SIG-M5 treated with dmso at 0.1 percent for 504 hours (cell line): ENCODE measurements around the gene BLOC1S4.
"Not testable (repeated sequence)": the region's sequence is repeated elsewhere in the genome, so short reads cannot be mapped to it uniquely, and the experiment has no call there.

ENCODE experiments used
- DNase-seq: peaks from one replicate; lab custom pipeline; 2025; ENCODE audit not compliant: unreplicated experiment; lab: John Stamatoyannopoulos, UW

The BLOC1S4 gene

GRCh38 chr4:6716018-6716911 lies at the start of gene BLOC1S4:
TSS of gene BLOC1S4 (plus strand) at chr4:6716174. CDS start at chr4:6716210, 36 bp downstream.
- peak; percentile 84 for DNase-seq

- DNase-seq: no peak
Measured at GRCh38 chr4:6668391-6668790, 47.6 kb upstream of the BLOC1S4 start.

GRCh38 chr4:6671648-6672047 lies 44.3 kb upstream of the BLOC1S4 start:
- DNase-seq: no peak

GRCh38 chr4:6672131-6672530 lies 43.8 kb upstream of the BLOC1S4 start:
- no peak for DNase-seq

DNA sequence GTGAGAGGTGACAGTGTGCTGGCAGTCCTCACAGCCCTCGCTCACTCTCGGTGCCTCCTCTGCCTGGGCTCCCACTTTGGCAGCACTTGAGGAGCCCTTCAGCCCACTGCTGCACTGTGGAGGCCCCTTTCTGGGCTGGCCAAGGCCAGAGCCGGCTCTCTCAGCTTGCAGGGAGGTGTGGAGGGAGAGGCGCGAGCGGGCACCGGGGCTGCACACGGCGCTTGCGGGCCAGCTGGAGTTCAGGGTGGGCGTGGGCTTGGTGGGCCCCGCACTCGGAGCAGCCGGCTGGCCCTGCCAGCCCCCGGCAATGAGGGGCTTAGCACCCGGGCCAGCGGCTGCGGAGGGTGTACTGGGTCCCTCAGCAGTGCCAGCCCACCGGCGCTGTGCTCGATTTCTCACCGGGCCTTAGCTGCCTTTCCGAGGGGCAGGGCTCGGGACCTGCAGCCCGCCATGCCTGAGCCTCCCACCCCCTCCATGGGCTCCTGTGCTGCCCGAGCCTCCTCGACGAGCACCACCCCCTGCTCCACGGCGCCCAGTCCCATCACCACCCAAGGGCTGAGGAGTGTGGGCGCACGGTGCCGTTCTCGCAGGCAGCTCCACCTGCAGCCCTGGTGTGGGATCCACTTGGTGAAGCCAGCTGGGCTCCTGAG lies 43.3 kb upstream of the BLOC1S4 start:
- not testable (repeated sequence) for DNase-seq

DNA sequence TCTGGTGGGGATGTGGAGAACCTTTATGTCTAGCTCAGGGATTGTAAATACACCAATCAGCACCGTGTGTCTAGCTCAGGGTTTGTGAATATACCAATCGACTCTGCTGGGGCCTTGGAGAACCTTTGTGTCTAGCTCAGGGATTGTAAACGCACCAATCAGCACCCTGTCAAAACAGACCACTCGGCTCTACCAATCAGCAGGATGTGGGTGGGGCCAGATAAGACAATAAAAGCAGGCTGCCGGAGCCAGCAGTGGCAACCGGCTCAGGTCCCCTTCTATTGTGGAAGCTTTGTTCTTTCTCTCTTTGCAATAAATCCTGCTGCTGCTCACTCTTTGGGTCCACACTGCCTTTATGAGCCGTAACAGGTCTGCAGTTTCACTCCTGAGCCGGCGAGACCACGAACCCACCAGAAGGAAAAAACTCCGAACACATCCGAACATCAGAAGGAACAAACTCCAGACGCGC lies 42.7 kb upstream of the BLOC1S4 start:
- not testable (repeated sequence) for DNase-seq

- peak; percentile 79 for DNase-seq
Measured at GRCh38 chr4:6673660-6674499, 42.1 kb upstream of the BLOC1S4 start.

DNA sequence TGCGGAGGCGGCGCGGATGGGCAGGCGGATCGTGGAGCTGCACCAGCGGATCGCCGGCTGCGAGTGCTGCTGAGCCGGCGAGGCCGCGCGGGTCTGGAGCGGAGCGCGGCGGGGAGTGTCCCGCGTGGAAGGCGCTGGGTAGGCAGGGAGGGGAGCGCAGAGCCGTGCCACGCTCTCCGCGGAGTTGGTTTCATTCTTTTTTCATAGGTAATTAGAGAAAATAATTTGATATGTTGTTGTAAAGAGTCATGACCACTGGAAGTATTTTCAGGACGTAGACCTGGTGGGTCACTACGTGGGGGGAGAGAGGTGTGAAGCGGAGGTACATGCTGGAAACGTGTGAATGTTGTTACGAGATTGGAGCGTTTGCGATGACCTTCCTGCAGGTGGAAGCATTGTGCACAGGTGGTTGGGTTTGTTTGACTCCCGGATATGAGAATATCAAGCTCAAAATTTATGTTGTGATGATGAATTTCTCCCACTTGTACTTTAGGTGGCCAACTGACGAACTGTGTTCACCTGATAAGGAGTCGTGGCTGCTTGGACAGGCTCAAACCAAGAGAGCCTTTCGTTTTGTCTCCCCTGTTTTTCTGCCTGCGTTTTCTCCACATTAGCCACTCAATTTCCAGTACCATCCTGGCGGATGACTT lies 41.3 kb upstream of the BLOC1S4 start:
- no peak for DNase-seq

- no peak for DNase-seq
Measured at GRCh38 chr4:6676722-6677558, 39.0 kb upstream of the BLOC1S4 start.

- DNase-seq: no peak
Measured at GRCh38 chr4:6680372-6681034, 35.5 kb upstream of the BLOC1S4 start.

GRCh38 chr4:6681191-6681590 lies 34.8 kb upstream of the BLOC1S4 start:
- no peak for DNase-seq

DNA sequence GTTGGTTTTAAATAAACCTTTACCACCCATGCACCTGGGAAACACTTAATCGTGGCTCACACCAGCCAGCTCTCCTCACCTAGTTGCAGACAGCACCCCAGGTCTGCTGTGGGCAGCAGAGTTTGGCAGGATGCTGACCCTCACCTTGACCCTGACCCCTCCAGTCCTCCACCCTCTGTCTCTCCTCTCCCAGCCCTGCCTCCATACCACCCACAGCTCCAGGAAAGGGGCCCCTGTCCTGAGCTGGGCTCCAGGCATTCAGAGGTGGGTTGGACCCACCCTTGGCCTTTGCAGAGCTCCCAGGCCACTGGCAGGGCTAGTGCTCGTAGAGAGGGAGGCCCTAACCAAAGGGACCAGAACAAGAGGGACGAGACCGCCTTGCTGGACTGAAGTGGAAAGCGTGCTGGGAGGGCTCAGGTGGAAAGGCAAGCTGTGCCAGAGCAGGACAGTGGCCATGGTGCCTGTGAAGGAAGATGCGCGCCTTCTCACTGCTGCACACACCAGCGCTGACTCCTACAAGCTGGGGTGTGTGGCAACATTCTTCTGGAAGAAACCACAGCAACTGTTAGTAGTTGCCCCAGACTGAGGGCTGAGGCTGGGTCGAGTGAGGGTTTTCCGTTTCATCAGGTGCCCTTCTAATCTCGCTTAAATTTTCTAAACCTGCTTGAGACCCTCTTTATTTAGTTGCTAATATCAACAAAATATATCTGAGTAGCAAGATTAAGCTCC lies 32.9 kb upstream of the BLOC1S4 start:
- peak; percentile 85 for DNase-seq

- no peak for DNase-seq
Measured at GRCh38 chr4:6684656-6685055, 31.3 kb upstream of the BLOC1S4 start.

GRCh38 chr4:6686104-6686787 lies 29.7 kb upstream of the BLOC1S4 start:
- no peak for DNase-seq

- DNase-seq: peak; percentile 47
Measured at GRCh38 chr4:6687947-6688878, 27.8 kb upstream of the BLOC1S4 start.

DNA sequence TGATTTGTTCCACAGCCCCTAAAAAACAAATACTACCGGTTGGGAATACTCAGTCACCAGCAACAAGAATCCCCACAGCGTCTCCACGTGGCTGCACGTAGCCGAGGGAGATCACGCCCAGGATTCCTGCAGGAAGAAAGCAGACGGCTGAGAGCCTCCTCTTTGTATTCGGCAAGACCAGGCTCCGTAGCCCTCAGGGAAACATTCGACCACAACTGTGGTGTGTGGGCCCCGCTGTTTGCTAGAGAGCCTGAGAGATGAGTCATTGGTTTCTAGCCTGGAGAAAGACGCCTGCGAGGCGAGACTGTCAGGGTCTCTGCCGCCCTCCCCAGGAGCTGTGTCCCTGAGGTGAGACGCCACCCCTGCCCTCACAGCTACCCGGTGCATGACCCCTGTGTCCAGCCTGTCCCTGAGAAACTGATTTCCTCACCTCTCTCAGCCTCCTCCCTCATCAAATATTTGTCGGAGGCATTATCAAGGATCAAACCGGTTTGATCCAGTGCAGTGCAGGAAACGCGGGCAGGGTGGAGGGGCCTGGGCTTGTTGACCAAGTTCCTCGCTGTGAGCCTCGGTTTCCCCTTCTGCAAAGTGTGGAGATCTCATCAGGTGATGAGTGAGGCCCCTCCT lies 27.0 kb upstream of the BLOC1S4 start:
- peak; percentile 95 for DNase-seq
